ENCODE data around the gene HSPE1. TPM values are rescaled to one million over a fixed set of nuclear protein-coding genes. Genes with fewer than 3 reads are reported as not detected.

HSPE1 gene
- total and polyA plus RNA-seq, 2 donors (not counting 3 experiments of a cell fraction or from before 2014, with no cell fraction given), result 59.8 to 145 TPM

DNA sequence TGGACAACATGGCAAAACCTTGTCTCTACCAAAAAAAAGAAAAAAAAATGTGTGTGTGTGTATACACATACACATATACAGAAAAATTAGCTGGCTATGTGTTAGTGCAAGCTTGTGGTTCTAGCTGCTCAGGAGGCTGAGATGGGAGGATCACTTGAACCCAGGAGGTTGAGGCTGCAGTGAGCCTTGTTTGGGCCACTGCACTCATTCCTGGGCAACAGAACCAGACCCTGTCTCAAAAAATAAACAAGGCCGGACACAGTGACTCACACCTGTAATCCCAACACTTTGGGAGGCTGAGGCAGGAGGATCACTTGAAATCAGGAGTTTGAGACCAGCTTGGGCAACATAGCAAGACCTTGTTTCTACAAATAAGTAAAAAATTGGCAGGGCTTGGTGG, 44.8 kb upstream of the HSPE1 start:
- intact Hi-C loops (cut with micrococcal nuclease), result no loop called here
- BruUV-seq (replicated peaks), result no TSS peak

More for the DNA sequence above, 44.8 kb upstream of the HSPE1 start:
- H3K36me3 ChIP-seq (ENCODE audit: control insufficient read depth in 2 of 2, extremely low read depth in 1 of 2, insufficient read depth in 2 of 2, low read length in 2 of 2), result peaks cover 0 to 3% of the 10 kb centered on the region in 2 experiments
- POLR2A ChIA-PET, result no interaction called here
- CTCF ChIA-PET, result no interaction called here
- H3K4me3 ChIP-seq (replicated peaks in 1 of 3; ENCODE audit: insufficient read depth in 1 of 3, low read depth in 1 of 3, low read length in 3 of 3), result no peak overlapping the region
- FAIRE-seq (no peak), DNase-seq (ENCODE audit: low read depth, low spot score) (no peak)
- no peak overlapping the region for H3K27ac ChIP-seq (ENCODE audit: insufficient read depth, low read depth, low read length)
- H3K4me1 ChIP-seq (ENCODE audit: control insufficient read depth, extremely low read depth, insufficient read depth, low read length), result peaks cover 14% of the 10 kb centered on the region
- no peak overlapping the region for H2AFZ ChIP-seq (ENCODE audit: low read depth, low read length)
- dilution Hi-C loops (cut with MboI; ENCODE audit: extremely low pct_ligation_motif_present, low sequenced_read_pairs), result no loop called here
- H3K9ac ChIP-seq (replicated peaks; ENCODE audit: extremely low read depth, insufficient read depth, low read length), result no peak overlapping the region
- H3K9me1 ChIP-seq (replicated peaks; ENCODE audit: control insufficient read depth, extremely low read depth, insufficient read depth, low read length), result no peaks in the 10 kb centered on the region
- H3K27me3 ChIP-seq (ENCODE audit: control insufficient read depth in 2 of 2, insufficient read depth in 2 of 2, low read length in 2 of 2), result no peaks in the 10 kb centered on the region
- H3K9me3 ChIP-seq (replicated peaks; ENCODE audit: control insufficient read depth, insufficient read depth, low read length), result no peaks in the 10 kb centered on the region
- H3K79me2 ChIP-seq (ENCODE audit: control insufficient read depth, insufficient read depth, low read length), result peaks cover 52% of the 10 kb centered on the region
- H3K4me2 ChIP-seq (ENCODE audit: insufficient read depth, low read length), result no peak overlapping the region
- H4K20me1 ChIP-seq (replicated peaks; ENCODE audit: control insufficient read depth, extremely low read depth, insufficient read depth, low read length), result peaks cover 2% of the 10 kb centered on the region
- TF ChIP-seq GATA2 (IDR thresholded peaks at IDR 0.05; ENCODE audit: insufficient read depth, insufficient read length, low read depth, low read length), result no peak
- TF ChIP-seq FOS (IDR thresholded peaks at IDR 0.05; ENCODE audit: borderline replicate concordance, insufficient read depth, low read length), result no peak
- no peak for TF ChIP-seq CTCF (IDR thresholded peaks at IDR 0.05; ENCODE audit: extremely low read depth in 1 of 2, insufficient read depth in 1 of 2, low read depth in 1 of 2, low read length in 2 of 2)
- TF ChIP-seq JUN (IDR thresholded peaks at IDR 0.05; ENCODE audit: borderline replicate concordance, insufficient read depth, insufficient read length, low read depth), result no peak
- no peak for TF ChIP-seq EZH2 (IDR thresholded peaks at IDR 0.05; ENCODE audit: borderline replicate concordance, low read depth, low read length, severe bottlenecking)
- TF ChIP-seq MAX (IDR thresholded peaks at IDR 0.05; ENCODE audit: insufficient read depth, insufficient read length), result no peak
- TF ChIP-seq POLR2AphosphoS5 (IDR thresholded peaks at IDR 0.05; ENCODE audit: insufficient read depth, low read depth, low read length), result no peak
- TF ChIP-seq POLR2A (IDR thresholded peaks at IDR 0.05; ENCODE audit: low read depth, low read length), result no peak
